ENCODE measurements around the gene DPP10. TPM values are rescaled to one million over a fixed set of nuclear protein-coding genes. Genes with fewer than 3 reads are reported as not detected.

DPP10 gene
- total RNA-seq, 4 donors from 2014 or later = 0.13 to 2.8 (median 0.48) TPM; not detected in 1

DNA sequence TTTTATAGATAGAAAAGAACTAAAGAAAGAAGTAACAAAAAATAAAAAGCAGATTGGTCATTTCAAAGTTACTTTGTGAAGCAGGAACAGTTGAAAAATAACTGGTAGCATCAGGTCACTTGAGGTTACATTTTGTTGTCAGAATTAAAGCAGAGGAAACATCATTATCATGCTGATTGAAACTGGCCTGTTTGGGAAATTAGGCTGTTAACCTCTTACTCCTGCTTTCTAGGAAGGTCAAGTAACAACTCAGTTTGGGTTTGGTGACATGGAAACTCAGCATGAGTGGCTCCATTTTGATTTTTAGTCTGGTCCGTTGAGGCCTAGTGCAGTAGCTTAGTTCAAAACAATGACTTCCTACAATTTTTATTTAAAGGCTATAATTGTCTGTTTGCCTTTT, 1383.5 kb downstream of the DPP10 start:
- TF ChIP-seq, protein P1, sequence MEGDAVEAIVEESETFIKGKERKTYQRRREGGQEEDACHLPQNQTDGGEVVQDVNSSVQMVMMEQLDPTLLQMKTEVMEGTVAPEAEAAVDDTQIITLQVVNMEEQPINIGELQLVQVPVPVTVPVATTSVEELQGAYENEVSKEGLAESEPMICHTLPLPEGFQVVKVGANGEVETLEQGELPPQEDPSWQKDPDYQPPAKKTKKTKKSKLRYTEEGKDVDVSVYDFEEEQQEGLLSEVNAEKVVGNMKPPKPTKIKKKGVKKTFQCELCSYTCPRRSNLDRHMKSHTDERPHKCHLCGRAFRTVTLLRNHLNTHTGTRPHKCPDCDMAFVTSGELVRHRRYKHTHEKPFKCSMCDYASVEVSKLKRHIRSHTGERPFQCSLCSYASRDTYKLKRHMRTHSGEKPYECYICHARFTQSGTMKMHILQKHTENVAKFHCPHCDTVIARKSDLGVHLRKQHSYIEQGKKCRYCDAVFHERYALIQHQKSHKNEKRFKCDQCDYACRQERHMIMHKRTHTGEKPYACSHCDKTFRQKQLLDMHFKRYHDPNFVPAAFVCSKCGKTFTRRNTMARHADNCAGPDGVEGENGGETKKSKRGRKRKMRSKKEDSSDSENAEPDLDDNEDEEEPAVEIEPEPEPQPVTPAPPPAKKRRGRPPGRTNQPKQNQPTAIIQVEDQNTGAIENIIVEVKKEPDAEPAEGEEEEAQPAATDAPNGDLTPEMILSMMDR (IDR thresholded peaks at IDR 0.05) = no peak
- DNase-seq (ENCODE audit: low spot score) (no peak), ATAC-seq (ENCODE audit: low FRiP score) (no peak)

DNA sequence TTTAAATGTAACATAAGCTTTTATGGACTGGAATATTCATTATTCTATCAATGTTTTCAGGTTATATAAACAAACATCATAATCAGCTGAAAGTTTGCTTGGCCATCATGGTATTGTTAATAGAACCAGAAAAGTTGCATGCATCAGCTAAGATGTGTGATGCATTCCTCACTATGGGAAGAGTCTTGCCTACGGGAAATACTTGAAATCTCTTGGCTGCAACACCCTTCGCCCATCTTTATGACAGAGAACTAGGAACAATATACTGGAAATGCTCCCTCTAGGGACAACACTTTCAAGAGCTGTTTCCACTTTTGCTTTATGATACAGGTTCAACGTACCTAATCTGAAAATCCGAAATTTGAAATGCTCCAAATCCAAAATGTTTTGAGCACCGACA, 1390.8 kb downstream of the DPP10 start:
- TF ChIP-seq, protein P1 (IDR thresholded peaks at IDR 0.05) = no peak
- ATAC-seq (ENCODE audit: low FRiP score) (no peak), DNase-seq (ENCODE audit: low spot score) (no peak)

DNA sequence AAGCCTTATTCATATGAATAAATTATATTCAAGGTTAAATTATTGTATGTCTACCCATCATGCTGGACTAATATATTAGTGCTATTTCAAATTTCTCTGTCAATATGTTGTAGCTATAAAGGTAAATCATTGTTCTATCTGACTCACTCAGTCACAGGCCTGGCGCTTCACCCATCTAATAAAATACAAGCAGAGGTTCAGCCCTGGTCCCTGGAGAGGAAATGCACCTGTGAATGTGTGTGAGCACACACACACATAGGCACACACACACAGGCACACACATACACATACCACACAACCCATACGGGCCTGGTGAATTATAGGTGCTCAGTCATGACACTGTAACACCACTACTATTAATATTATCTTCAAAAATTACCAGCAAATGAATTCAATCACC, 1396.1 kb downstream of the DPP10 start:
- ATAC-seq (ENCODE audit: low FRiP score) = no peak
- TF ChIP-seq, protein P1 (IDR thresholded peaks at IDR 0.05) = no peak
- DNase-seq (ENCODE audit: low spot score) = no peak

DNA sequence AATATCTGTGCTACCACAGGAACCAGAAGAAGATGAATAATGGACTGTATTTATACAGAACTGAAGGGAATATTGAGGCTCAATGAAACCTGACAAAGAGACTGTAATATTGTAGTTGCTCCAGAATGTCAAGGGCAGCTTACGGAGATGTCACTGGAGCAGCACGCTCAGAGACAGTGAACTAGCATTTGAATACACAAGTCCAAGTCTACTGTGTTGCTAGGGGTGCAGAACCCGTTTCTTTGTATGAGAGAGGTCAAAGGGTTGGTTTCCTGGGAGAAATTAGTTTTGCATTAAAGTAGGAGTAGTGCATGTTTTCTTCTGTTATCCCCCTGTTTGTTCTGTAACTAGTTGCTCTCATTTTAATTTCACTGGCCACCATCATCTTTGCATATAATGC, 1399.9 kb downstream of the DPP10 start:
- ATAC-seq (ENCODE audit: low FRiP score) = no peak
- DNase-seq (ENCODE audit: low spot score) = no peak
- TF ChIP-seq, protein P1 (IDR thresholded peaks at IDR 0.05) = no peak

DNA sequence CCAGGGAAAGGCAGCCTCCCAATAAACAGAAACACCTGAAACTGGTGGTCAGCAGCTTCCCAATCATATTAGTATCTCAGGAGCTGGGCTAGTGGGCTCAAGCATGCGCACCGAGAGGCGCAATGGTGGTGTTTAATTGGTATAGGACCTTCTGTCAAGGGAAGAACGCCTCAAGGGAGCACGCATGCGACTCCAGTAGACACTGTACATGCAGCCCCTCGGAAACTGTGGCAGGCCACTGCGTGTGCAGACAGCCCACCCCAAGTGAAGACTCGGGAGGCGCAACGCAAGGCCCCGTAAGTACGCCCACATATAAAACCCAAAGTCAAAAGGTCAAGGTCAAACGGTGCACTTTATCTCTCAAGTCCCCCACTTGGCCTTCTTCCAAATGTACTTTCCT, 1405.8 kb downstream of the DPP10 start:
- TF ChIP-seq, protein P1 (IDR thresholded peaks at IDR 0.05) = no peak
- ATAC-seq (ENCODE audit: low FRiP score) (no peak), DNase-seq (ENCODE audit: low spot score) (no peak)

DNA sequence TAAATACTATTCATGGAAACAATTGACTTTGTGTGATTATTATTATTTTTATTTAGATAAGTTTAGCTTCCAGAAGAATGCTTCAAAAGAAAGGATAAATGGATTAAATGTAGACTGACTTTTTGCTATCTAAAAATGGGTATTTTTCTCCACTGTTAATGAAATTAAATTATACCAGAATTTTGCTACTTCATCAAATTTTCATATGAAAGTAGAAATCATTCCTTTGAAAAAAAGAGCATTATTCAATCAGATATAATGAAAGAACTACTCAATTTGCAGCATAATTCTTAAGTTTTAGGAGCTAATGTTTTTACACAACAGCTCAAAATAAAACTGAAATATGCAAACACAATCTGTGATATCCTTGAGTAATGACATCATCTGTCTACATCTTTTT, 1424.6 kb downstream of the DPP10 start:
- DNase-seq (ENCODE audit: low spot score) (no peak), ATAC-seq (ENCODE audit: low FRiP score) (no peak)
- TF ChIP-seq, protein P1 (IDR thresholded peaks at IDR 0.05) = no peak

DNA sequence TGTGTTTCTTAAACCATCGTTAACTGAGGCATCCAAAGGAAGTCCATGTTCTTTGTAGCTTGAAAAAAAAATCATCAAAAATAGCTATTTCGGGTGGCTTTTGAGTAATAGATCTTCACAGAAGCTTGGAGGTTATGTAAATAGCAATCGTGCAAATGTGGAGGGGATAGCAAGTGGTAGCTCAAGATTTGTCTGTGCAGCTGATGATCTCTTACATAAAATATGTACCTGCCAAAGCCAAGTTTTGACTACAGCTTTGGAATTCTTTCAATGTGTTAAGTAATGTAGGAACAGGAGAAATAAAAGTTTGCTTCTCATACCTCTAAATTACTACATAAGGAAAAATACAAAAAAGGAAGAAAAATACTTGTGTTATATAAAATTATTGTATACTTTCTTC, 1432.0 kb downstream of the DPP10 start:
- DNase-seq (ENCODE audit: low spot score) = no peak
- TF ChIP-seq, protein P1 (IDR thresholded peaks at IDR 0.05) = no peak
- ATAC-seq (ENCODE audit: low FRiP score) = no peak

Measured in omental fat pad (tissue), 4 donors.